Natural killer cell (primary cell): ENCODE measurements around the gene RYR3. TPM values are rescaled to one million over a fixed set of nuclear protein-coding genes. Genes with fewer than 3 reads are reported as not detected.

Source experiments
- ATAC-seq, 3 donors: fragments of 150-1000 bp in 2 of 3; fragments of 200-7000 bp in 1 of 3; cut with Tn5 transposase; 1 replicate in 1 of 3; 2 replicates in 2 of 3; pipeline ENCODE4 v1.10.0; 2021; ENCODE audit warnings: mild to moderate bottlenecking in 2 of 3, moderate library complexity in 2 of 3
- DNase-seq, 2 donors: peaks; one replicate each; pipeline versions ENCODE4 v3.0.0 to v3.0.0-alpha.2; 2013 to 2021; ENCODE audit warnings: mixed read lengths in 1 of 2
- H3K27ac ChIP-seq: one replicate; pipeline ENCODE4 v1.5.1; 2013; ENCODE audit warnings: mild to moderate bottlenecking, low read length
- H3K27me3 ChIP-seq: one replicate; pipeline ENCODE4 v1.6.1; 2013; ENCODE audit warnings: low read length; ENCODE audit not compliant: control insufficient read depth, insufficient read depth
- H3K36me3 ChIP-seq: one replicate; pipeline ENCODE4 v1.6.1; 2013; ENCODE audit warnings: low read length; ENCODE audit not compliant: control insufficient read depth, insufficient read depth
- H3K4me1 ChIP-seq: one replicate; pipeline ENCODE4 v1.6.1; 2013; ENCODE audit warnings: low read length; ENCODE audit not compliant: control insufficient read depth, insufficient read depth
- H3K4me3 ChIP-seq: one replicate; pipeline ENCODE4 v1.5.1; 2013; ENCODE audit warnings: low read length
- H3K9me3 ChIP-seq: one replicate; pipeline ENCODE4 v1.6.1; 2013; ENCODE audit warnings: low read length; ENCODE audit not compliant: control insufficient read depth, insufficient read depth
- H3K27ac Mint-ChIP-seq, 2 donors: one replicate each; pipeline ENCODE4 v1.8.0; 2022; ENCODE audit warnings: mild to moderate bottlenecking in 2 of 2, mixed read lengths in 2 of 2, moderate library complexity in 1 of 2
- H3K27me3 Mint-ChIP-seq, 2 donors: one replicate each; pipeline ENCODE4 v1.8.0; 2022; ENCODE audit warnings: low read depth in 2 of 2, mixed read lengths in 2 of 2
- H3K36me3 Mint-ChIP-seq: one replicate; pipeline ENCODE4 v1.8.0; 2022; ENCODE audit warnings: mixed read lengths
- H3K4me1 Mint-ChIP-seq, 2 donors: one replicate each; pipeline ENCODE4 v1.8.0; 2022; ENCODE audit warnings: mixed read lengths in 2 of 2
- H3K4me3 Mint-ChIP-seq: one replicate; pipeline ENCODE4 v1.8.0; 2022; ENCODE audit warnings: mild to moderate bottlenecking, moderate library complexity, mixed read lengths
- H3K9me3 Mint-ChIP-seq, 2 donors: one replicate each; pipeline ENCODE4 v1.8.0; 2022; ENCODE audit warnings: mixed read lengths in 2 of 2
- WGBS: methylation state at CpG from one replicate; pipeline ENCODE4 v1.1.7; 2013; ENCODE audit warnings: missing lambda C conversion rate; ENCODE audit not compliant: insufficient coverage; 5-methylcytosine and 5-hydroxymethylcytosine counted together
- intact Hi-C: fragments of 100-400 bp; cut with micrococcal nuclease; formaldehyde crosslinking; loops from one replicate; pipeline ENCODE4 v1.14.2; 2022
- total RNA-seq, 4 donors: library from RNA; stranded (reverse); fragments of 120-200 nt in 1 of 4; gene quantifications; one replicate each; pipeline versions ENCODE4 v1.2.3 to v1.2.4, GENCODE V29; 2013 to 2022
- TF ChIP-seq, protein P1 (sequence below): fragments of 200-600 bp; IDR thresholded peaks from one replicate; pipeline ENCODE4 v1.8.0; 2022; ENCODE audit warnings: antibody characterized with exemption

Gene RYR3
- total RNA-seq, 3 donors from 2014 or later (not counting 1 experiment from before 2014, with no cell fraction given), result 0.09 to 6.2 TPM; not detected in 1

GRCh38 chr15:33629647-33630046 is 318.9 kb downstream of the RYR3 start:
- H3K4me1 ChIP-seq, result no peaks in the 10 kb centered on the region
- WGBS, result 76% methylated on average over 4 of the region's 4 CpGs
- Mint-ChIP-seq H3K27ac (no peak overlapping the region), H3K4me3 (no peak overlapping the region), H3K27me3 (peaks cover 12 to 13% of the 10 kb centered on the region in 2 donors), H3K4me1 (no peaks in the 10 kb centered on the region), H3K36me3 (no peaks in the 10 kb centered on the region), H3K9me3 (peaks cover 0 to 5% of the 10 kb centered on the region in 2 donors)
- no peak for ATAC-seq
- intact Hi-C loops, result loop anchor here (2.0 kb wide), 1 partner anchor 21 kb away; no protein-coding TSS in a partner anchor
- H3K4me3 ChIP-seq, result no peak overlapping the region
- no peaks in the 10 kb centered on the region for H3K36me3 ChIP-seq
- no peaks in the 10 kb centered on the region for H3K27me3 ChIP-seq
- no peak for DNase-seq
- TF ChIP-seq, protein P1, sequence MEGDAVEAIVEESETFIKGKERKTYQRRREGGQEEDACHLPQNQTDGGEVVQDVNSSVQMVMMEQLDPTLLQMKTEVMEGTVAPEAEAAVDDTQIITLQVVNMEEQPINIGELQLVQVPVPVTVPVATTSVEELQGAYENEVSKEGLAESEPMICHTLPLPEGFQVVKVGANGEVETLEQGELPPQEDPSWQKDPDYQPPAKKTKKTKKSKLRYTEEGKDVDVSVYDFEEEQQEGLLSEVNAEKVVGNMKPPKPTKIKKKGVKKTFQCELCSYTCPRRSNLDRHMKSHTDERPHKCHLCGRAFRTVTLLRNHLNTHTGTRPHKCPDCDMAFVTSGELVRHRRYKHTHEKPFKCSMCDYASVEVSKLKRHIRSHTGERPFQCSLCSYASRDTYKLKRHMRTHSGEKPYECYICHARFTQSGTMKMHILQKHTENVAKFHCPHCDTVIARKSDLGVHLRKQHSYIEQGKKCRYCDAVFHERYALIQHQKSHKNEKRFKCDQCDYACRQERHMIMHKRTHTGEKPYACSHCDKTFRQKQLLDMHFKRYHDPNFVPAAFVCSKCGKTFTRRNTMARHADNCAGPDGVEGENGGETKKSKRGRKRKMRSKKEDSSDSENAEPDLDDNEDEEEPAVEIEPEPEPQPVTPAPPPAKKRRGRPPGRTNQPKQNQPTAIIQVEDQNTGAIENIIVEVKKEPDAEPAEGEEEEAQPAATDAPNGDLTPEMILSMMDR, result no peak
- no peak overlapping the region for H3K27ac ChIP-seq
- H3K9me3 ChIP-seq, result no peaks in the 10 kb centered on the region

- no peaks in the 10 kb centered on the region for H3K4me1 Mint-ChIP-seq
- DNase-seq (no peak), ATAC-seq (no peak)
- Histone ChIP-seq H3K27me3 (no peaks in the 10 kb centered on the region), H3K36me3 (no peaks in the 10 kb centered on the region), H3K27ac (no peak overlapping the region), H3K9me3 (no peaks in the 10 kb centered on the region), H3K4me1 (no peaks in the 10 kb centered on the region), H3K4me3 (no peak overlapping the region)
- H3K27ac Mint-ChIP-seq, result no peak overlapping the region
- no peaks in the 10 kb centered on the region for H3K9me3 Mint-ChIP-seq
- H3K4me3 Mint-ChIP-seq, result no peak overlapping the region
- intact Hi-C loops, result no loop called here
- H3K36me3 Mint-ChIP-seq, result no peaks in the 10 kb centered on the region
- peaks cover 7 to 19% of the 10 kb centered on the region in 2 donors for H3K27me3 Mint-ChIP-seq
- 65% methylated on average over 6 of the region's 7 CpGs for WGBS
- TF ChIP-seq, protein P1, result no peak
Observed at GRCh38 chr15:33636234-33636633, 325.5 kb downstream of the RYR3 start.

DNA sequence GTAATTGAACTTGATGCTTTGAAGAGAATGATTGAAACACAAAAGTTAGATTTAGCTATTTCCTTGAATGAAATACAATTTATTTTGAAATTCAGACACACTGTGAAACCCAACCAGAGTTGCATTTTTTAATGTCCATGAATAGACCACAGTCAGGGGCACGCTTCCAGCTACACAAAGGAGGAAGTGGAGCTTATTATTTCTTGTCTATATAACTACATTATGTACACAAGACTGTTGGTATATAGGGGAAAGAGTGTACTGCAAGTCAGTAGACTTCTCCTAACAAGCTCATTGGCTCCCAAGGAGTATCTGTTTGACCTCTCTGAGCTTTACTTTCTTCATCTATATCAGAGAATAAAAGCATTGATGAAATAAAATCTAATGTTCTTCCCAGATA is 326.2 kb downstream of the RYR3 start:
- Histone ChIP-seq H3K36me3 (no peaks in the 10 kb centered on the region), H3K4me1 (no peaks in the 10 kb centered on the region), H3K9me3 (no peaks in the 10 kb centered on the region), H3K27me3 (no peaks in the 10 kb centered on the region), H3K4me3 (no peak overlapping the region), H3K27ac (no peak overlapping the region)
- TF ChIP-seq, protein P1, result no peak
- H3K36me3 Mint-ChIP-seq, result no peaks in the 10 kb centered on the region
- intact Hi-C loops, result no loop called here
- no CpG with 5 or more reads among the region's 1 CpG for WGBS
- H3K27me3 Mint-ChIP-seq, result peaks cover 7 to 27% of the 10 kb centered on the region in 2 donors
- no peak overlapping the region for H3K27ac Mint-ChIP-seq
- no peaks in the 10 kb centered on the region for H3K9me3 Mint-ChIP-seq
- ATAC-seq, result no peak
- no peaks in the 10 kb centered on the region for H3K4me1 Mint-ChIP-seq
- DNase-seq, result no peak
- H3K4me3 Mint-ChIP-seq, result no peak overlapping the region

DNA sequence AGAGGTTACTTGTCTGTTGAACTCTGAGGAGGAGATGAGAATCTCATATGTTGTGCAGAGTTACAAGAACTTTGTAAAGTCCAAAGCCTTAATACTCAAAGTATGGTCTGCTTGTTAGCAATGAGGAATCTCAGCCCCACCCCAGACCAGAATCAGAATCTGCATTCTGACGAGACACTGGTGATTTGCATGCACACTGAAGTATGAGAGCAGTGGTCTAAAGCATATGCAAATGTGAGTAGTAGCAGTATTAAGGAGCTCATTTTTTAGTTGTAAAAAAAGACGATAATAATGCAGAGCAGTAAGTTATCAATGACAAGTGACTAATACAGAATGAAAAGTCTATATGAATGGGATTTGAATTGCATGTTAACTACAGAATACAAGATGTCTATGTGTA is 327.7 kb downstream of the RYR3 start:
- ATAC-seq (no peak), DNase-seq (no peak)
- Histone ChIP-seq H3K9me3 (no peaks in the 10 kb centered on the region), H3K4me3 (no peak overlapping the region), H3K4me1 (no peaks in the 10 kb centered on the region), H3K27me3 (no peaks in the 10 kb centered on the region), H3K27ac (no peak overlapping the region), H3K36me3 (no peaks in the 10 kb centered on the region)
- Mint-ChIP-seq H3K36me3 (no peaks in the 10 kb centered on the region), H3K4me3 (no peak overlapping the region), H3K27ac (no peak overlapping the region), H3K4me1 (no peaks in the 10 kb centered on the region), H3K27me3 (peaks cover 7 to 29% of the 10 kb centered on the region in 2 donors), H3K9me3 (no peaks in the 10 kb centered on the region)
- TF ChIP-seq, protein P1, result no peak
- 75% methylated on average over 2 of the region's 2 CpGs for WGBS
- intact Hi-C loops, result no loop called here
